Hematopoietic multipotent progenitor cell treated with erythropoietin and hydrocortisone succinate and interleukin-3 and kit ligand, for 8 days (in vitro differentiated cells): ENCODE results near the gene NTNG2.
A peak's percentile ranks its signal among the peaks of the same experiment; 100 is the strongest.

Experiments used
- DNase-seq: peaks from one replicate; pipeline ENCODE4 v3.0.0-alpha.2; 2015

Gene NTNG2

DNA sequence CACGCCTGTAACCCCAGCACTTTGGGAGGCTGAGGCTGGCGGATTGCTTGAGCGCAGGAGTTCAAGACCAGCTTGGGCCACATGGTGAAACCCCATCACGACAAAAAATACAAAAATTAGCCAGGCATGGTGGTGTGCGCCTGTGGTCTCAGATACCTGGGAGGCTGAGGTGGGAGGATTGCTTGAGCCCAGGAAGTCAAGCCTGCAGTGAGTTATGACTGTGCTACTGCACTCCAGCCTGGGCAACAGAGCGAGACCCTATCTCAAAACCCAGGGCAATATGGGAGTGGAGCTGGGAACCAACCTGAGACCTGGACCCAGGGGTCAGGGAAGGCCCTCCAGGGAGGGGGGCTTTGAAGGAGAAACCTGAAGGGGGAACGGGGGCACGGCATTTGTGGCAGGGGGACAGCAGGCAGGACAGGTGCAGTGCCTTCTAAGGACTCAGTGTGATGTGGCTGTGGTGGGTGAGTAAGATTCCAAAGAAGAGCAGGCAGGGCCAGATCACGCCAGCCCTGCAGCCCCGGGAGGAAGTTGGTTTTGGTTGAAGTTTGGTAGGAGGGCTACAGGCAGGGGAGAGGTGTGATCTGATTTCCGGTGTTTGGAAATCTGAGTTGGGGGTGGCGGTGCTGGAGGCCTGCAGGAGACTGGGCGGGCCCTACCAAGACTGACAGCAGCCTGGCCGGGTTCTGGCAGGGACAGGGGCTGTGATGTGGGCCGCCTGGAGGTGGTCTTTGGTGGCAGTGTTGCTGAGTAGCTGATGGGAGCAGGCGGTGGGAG, 46.2 kb downstream of the NTNG2 start:
- no peak for DNase-seq

DNA sequence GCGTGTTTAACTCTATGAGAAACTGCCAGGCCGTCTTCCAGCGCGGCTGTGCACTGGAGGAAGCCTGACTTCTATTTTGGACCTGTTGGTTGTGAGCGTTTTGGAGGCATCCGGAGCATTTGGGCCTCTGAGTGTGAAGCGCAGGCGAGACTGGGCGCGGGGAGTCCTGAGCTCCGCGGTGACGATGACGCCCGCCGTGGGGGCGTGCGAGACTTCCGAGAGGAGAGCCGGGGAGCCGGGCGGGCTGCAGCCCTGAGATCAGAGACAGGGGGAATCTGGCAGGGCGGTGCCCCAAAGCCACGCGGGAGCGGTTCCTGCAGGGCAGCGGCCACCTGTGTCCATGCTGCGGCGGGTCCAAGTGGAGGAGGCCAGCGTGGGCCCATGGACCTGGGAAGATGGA, 47.4 kb downstream of the NTNG2 start:
- DNase-seq = no peak

DNA sequence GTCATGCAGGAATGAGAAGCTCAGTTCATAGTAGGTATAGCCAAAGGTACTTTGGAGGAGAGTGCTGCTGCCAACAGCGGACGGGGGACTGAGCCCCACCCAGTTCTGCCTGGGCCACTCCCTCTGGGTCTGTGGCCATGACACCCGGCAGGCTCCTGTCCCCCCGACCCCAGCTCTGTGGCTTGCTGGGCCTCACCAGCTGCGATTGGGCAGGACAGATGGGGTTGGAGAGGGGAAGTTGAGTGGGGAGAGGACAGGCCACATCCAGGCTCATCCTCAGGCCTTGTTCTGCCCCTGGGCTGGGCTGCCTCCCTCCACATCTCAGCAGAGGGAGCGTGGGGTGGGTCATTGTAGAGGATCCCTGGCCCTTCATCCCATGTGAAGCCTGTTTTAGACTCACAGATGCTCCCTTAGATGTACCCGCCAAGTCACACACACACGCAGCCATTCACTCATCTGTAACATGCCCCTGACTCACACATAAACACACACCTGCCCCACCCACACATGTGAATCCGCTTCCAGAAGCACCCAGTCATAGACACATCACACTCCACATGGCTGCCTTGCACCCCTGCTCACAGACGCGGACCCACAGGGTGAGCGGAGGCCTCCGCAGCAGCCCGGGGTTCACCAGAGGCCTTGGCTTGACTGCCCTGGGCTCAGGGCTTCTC, 48.8 kb downstream of the NTNG2 start:
- no peak for DNase-seq

DNA sequence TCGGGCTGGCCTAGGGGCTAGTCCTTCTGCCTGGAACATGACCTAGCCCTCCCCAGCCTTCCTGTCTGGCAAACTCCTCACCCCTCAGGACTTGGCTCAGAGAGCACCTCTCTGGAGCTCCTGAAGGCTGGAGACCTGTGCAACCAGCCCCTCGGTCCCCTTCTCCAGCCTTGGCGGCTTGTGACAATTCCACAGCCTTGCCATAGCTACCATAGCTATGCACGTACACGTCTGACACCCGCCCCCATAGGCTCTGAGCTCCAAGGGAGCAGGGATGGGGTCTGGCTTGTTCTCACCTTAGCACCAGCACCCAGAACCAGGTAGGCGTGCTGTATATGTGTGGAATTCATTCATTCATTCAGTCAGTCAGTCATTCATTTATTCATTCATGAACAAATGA, 49.7 kb downstream of the NTNG2 start:
- no peak for DNase-seq

DNA sequence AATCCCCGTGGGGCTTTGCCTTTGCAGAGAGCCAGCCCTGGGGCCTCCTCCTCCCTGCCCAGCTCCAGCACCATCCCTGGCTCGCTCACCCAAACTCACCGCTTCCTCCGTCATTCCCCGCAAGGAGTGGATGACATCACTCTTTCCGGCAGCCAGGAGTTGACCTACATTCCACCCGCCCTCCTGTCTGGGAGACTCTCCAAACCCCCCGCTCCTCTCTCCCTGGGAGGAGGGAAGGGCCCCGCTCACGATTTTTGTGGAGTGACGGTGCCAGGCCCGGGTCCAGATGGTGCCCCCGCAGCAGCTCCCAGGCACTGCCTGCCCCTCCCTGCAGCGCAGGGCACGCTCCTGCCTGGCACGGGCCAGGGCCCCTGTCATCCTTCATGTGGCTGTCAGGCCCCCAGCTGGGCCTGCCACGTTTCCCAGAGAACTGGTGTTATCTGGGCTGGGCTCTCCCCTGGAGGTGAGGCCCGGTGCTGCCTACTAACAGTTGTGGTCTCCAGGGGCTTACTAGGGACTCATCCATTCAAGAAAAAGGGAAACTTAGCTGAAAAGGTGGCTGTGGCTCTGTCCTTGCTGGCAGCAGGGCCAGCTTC, 52.3 kb downstream of the NTNG2 start:
- DNase-seq = no peak

DNA sequence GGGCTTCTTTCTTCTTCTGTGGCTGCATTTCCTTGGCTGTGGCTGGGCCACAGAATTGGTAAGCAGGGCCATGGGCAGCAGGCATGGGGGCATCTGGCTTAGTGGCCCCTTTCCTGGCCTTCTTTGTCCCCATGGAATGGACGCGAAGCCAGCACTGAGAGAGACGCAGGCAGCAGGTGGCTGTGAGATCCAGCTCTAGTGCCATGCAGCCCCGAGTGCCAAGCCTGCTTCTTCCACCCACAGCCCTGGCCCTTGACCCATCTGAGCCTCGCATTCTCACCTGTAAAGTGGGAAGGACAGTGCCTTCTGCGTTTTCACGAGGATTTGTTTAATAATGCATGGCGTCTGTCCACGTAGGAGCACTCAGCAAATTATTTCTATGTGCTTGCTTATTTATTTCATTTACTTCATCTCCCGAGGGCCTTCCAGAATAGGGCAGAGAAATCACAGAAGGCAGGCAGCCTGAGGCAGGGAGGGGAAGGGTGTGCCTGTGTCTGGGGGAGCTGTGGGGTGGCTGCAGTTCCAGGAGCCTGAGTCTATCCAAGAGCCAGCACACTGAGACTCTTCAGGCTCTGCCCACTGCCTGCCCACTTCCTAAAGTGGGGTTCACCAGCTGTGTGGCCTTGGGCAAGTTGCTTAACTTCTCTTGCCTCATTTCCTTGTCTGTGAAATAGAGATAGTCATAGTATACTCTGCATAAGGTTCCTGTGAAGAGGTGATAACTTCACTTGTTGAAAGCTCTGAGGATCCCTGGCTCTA, 55.2 kb downstream of the NTNG2 start:
- DNase-seq = peak; percentile 32

DNA sequence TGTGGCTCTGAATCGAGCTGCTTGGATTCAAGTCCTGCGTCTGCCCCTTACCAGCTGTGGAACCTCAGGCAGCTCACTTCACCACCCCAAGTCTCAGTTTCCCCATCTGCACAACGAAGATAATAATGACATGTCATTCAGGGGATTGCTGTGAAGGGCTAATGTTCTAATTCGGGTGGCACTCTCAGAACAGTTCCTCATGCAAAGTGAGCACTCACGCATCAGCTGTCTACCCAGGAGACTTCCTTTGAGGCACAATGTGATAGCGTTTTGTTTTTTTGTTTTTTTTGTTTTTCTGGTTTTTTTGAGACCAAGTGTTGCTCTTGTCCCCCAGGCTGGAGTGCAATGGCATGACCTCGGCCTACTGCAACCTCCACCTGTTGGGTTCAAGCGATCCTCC, 56.4 kb downstream of the NTNG2 start:
- DNase-seq = no peak

DNA sequence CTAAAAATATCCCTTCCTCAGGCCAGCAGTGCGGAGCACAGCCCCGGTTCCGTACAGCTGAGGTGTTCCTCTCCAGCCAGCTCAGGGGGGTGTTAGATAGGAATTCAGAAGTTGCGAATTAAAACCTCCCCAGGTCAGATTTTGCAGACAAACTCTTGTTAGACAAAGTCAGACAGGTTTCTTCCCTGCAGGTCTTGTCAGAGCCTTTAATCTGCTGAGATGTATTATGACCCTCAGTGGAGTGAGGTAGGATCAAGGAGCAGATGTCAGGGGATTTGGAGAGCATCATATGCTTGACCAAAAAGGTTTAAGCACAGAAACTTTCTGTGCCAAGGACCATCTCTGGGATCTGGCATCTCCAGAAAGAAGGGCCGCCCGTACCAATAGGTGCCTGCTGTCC, 60.1 kb downstream of the NTNG2 start:
- DNase-seq = no peak

DNA sequence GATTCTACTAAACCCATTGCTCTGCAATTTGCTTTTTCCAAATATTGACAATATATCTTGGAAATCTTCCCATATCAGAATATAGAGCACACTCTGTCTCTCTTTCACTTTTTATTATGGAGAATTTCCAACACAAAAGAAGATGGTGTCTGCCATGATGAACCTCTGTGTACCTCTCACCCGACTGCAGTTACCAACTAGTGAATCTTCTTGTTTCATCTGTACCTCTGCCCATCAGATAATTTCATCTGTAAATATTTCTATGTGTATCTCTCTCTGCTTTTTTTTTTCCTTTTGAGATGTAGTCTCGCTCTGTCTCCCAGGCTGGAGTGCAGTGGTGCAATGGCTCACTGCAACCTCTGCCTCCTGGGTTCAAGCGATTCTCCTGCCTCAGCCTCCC, 62.8 kb downstream of the NTNG2 start:
- DNase-seq = no peak

DNA sequence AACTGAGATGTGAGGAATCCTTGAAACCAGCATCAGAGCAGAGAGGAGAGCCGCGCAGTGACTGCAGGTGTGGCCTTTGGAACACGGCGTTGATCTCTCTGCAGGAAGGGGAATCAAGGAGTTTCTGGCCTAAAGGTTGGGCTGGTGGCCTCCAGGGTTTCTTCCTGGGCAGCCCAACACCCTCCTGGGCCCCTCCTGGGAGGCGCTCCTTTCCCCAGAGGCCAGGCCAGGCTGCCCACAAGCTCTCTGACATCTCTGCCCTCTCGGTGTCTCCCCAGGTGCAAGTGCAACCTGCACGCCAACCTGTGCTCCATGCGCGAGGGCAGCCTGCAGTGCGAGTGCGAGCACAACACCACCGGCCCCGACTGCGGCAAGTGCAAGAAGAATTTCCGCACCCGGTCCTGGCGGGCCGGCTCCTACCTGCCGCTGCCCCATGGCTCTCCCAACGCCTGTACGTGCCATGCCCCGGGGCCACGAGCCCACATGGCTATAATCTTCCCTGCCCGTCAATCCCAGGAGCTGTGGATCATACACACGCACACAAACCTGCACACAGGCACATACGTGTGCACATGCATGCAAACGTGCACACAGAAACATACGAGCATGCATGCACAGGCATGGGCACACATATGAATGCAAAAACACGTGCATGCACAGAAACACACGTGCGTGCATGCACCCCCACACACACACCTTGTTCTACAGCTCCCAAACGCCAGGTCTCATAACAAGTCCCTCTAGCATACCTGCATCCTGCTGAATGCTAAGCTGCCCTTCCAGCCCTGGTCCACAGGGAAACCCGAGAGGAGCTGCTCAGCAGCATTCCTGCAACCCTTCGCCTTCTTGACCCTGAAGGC, 64.9 kb downstream of the NTNG2 start:
- DNase-seq = no peak

DNA sequence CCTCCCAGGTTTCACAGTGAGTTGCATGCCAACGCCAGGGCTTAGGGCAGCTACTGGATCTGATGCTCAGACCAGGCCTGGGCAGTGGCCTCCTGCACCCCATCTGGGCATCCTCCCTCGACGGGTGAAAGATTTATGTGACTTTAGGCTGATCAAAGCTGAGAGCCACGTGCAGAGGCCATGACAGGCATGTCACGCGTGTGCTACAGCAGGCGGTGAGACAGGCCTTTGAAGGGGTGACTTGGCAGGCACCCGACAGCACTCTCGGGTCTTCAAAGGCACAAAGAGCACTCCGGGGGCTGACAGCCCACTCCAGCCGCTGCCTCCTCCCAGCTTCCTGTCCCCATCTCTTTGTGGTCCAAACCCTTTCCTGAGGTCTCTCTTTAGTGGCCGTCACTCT, 66.2 kb downstream of the NTNG2 start:
- DNase-seq = no peak

DNA sequence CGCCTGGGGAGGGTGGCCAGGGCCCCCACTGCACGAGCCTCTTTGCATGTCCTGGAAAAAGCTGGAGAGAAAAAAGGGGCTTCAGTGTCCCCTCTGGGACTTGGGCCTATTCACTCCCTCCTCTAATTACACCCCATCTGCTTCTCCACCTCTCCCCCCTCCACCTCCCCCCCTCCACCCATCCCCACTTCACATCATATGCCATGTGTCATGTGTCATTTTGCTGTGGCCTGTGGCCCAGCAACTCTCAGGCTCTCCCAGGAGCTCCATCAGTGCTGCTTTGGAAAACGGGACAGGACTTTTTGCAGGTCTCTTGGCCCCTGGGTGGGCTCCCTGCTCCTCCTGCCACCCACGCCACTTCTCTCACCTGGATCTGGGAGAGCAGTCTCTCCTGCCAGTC, 68.7 kb downstream of the NTNG2 start:
- no peak for DNase-seq

DNA sequence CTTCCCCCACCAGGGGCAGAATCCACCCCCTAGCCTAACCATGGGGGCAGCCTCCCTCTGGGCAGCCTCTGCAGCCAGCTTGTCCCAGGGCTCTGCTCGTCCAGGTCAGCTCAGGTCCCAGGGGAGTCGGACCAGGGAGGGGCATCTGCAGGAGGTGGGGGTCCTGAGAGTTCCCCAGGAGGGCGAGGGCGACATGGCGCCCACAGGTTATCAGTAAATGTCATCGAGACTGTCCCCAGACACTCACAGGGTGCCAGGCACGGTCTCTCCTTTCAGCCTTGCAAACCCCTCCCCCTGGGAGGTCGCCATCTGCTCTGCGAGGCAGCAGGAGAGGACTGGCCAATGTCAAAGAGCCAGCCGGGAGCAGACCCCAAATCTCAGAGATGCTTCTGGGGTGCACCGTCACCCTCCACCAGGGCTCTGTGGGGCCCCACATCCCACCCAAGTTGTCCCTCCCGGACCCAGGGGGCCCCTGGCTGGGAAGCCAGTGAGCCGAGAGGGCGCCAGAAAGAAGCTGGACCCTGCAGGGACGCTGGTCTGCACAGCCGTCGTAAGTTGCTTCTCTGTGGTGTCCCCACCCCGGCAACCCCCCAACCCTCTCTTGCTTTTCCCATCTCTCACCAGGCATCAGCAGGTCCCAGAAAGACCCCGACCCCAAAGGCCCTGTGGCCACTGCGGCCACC, 69.3 kb downstream of the NTNG2 start:
- no peak for DNase-seq

DNA sequence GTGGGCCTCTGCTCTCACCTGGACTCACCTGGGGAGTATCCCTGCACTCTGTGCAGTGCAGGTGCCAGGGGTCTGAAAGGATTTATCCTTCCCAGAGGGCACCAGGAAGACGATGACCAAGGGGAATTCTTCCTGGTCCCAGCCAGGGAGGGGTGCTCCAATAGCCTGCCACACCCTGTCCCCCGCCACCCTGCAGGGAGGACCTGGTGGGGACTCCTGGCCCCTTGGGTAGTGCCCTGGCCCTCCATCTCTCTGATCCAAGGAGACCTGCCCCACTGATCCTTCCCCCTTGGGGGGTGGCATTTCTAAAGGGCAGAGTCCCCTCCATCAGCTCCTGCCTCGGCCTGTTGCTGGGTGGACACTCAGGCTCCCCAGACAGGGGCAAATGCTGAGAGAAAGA, 70.7 kb downstream of the NTNG2 start:
- no peak for DNase-seq

DNA sequence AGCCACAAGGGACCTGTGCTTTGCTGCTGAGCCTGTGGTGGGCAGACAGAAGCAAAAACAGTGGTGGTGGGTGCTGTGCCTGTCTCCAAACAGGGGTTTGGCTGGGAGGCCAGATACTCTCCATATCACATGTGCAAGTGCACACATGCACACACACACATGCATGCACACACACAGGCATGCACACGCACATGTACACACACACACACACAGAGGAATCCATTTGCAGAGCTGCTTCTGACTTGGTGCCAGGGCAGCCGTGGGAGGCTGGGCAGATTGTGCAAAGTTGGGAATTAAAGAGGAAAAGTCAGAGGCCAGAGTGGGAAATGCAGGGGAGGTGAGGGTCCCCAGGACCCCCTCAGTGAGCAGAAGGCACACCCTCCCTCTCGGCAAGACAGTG, 71.3 kb downstream of the NTNG2 start:
- DNase-seq = no peak

DNA sequence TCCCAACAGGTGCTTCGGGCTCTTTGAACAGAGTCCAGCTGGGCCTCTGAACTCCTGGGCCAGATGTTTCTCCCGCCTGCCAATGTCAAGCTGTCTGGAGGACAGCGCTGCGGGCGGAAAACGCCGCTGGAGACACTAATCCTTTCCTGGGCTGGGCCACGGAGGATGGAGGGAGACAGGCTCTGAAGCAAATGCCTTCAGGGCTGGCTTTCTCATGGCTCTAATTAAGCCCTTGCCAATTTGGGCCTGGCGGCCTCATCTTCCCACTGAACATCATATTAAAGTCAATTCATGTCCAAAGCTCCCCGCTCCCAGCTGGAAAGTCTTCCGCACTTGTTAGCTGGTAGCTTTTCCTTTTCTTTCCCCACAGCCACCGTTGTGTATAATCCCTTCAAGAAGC, 72.7 kb downstream of the NTNG2 start:
- DNase-seq = no peak

DNA sequence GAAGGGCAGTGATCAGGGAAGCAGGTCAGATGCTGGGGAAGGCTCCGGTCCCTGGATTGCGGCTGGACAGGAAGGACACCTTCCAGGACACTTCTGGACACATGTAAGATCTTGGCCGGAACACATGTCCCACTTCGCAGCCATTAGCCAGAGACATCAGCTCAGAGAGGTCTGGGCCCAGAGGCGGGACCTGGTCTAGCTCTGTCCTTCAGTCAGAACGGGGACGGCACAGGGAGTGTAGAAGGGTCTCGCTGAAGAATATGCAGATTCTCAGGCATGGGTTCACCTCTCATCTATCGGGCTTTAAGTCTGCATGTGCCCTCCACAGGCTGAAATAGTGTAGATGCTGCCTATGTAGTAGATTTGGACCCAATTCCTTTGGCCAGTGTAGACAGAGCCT, 73.3 kb downstream of the NTNG2 start:
- no peak for DNase-seq

DNA sequence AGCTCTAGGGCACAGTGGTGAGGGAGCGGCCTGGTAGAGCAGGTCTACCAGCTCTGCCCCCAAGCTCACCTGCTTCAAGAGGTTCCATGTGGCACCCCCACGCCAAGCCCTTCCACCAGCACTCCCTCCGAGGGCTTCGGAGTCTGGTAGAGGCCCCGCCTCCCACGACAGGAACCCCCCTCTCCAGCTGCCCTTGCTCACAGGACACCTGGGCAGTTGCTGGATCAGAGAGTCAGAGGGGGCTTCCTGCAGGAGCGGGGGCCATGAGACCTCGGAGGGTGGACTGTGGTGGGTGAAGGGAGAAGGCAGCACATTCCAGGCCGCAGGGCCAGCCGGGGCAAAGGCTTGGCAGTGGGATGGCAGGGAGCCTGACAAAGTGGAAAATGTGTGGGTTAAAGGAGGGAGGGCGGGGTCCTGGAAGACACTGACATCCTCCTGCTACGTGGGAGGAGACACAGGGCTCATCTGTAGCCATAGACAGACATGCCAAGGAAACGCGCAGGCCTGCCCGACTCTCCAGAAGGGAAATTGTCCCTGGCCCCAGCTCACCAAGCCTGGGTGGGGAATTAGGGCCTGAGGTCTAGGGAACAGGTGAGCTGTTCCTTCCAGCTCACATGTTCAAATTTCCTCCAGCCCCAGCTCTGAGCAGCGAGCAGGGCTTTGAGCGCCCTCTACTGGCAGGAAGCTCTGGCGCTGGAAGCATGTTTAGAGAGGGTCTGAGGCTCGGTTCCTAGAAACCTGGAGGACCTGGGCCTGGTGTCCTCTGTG, 74.2 kb downstream of the NTNG2 start:
- peak; percentile 69 for DNase-seq

DNA sequence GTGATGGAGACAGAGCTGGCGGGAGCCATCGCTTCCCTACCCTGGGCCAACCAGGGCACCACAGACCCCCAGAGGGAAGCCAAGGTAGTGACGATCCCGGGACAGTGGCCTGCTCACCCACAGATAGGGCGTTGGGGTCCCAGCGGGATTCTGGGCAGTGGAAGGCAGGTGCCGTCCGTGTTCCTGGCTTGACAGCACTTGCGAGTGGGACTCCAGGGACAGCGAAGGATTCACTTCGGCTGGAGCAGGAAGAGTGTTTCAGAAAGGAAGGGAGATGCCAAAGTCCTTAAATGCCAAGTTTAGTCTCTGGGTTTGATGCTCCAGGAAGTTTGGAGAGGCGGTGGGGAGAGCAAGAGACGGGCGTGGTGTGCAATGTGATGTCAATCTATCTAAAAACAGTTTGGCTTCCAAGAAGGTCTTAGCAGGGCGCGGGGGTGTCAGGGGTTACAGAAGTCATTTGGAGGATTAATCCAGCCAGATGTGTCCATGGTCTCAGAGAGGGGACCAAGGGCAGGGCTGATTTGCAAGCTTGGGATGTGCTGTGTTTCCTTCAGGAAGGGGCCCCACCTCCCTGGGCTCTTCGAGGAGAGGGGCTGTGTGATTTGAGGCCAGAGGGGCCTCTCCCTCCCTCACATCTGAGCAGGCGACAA, 74.9 kb downstream of the NTNG2 start:
- DNase-seq = no peak

DNA sequence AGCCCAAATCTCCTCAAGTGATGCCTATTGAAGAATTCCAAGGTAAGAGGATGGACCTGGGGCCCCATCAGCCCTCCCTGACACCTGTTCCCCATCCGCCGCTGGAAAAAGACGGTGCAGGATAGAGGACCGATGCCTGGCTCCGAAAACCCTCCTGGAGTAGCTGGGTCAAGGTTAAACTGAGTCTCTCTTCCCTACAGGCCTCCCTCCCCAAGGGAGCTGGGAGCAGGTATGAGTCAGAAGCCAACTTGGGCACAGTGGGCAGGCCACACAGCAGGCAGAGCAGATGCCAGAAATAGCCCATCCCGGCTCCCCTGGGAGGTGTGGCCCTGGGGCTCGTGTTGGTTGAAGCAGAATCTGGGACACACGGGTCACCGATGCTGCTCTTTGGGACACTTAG, 75.6 kb downstream of the NTNG2 start:
- DNase-seq = no peak
